ENCODE data around the gene TEAD3. TPM values are rescaled to one million over a fixed set of nuclear protein-coding genes. Genes with fewer than 3 reads are reported as not detected.

The TEAD3 gene
- polyA plus RNA-seq, 3 donors, result not detected

DNA sequence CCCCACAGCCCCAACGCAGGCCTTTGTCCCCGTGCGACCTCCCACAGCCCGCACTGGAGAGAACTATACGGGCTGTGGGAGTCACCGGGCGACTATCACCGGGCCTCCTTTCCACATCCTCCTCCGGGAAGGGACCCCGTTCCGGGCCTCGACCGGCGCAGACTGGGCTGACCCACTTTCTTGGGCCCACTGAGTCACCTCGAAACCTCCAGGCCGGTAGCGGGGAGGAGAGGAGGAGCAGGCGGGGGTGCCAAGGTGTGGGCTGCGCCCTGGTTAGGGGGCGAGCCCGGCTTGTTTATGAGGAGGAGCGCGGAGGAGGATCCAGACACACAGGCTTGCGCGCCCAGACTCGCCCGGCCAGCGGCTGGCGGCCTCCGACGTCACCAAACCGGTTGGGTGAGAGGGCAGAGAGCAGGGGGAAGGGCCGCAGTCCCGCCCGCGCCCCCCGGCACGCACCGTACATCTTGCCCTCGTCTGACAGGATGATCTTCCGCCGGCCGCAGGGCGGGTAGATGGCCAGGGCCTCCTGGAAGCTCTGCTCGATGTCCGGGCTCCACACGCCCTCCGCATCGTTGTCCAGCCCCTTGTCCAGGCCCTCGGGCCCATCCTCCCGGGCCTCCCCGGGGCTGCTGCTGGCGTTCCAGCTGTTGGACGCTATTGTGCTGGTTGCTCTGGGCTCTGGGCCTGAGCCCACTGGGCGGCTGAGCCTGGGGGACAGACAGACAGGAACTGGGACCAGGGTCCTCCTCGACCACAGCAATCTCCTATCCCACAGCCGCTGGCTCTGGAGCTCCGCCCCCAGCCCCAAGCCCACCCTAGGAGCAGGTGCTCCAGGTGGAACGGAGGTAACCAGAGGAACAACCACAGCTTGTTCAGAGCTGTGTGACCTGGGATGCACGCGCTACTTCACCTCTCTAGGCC lies 10.6 kb downstream of the TEAD3 start:
- Histone ChIP-seq H3K9me3 (replicated peaks in 1 of 2; ENCODE audit: control insufficient read depth in 1 of 2, insufficient read depth in 1 of 2, low read length in 2 of 2) (no peaks in the 10 kb centered on the region), H3K4me1 (ENCODE audit: control insufficient read depth in 1 of 2, insufficient read depth in 2 of 2, low read length in 2 of 2) (peaks cover 11 to 12% of the 10 kb centered on the region in 2 donors), H3K79me2 (ENCODE audit: insufficient read depth, low read length) (no peaks in the 10 kb centered on the region), H3K36me3 (replicated peaks in 1 of 2; ENCODE audit: control insufficient read depth in 1 of 2, insufficient read depth in 2 of 2, low read length in 2 of 2) (no peaks in the 10 kb centered on the region), H4K20me1 (ENCODE audit: insufficient read depth, low read length) (no peaks in the 10 kb centered on the region), H3K4me2 (replicated peaks; ENCODE audit: extremely low read depth, low read length, poor library complexity, severe bottlenecking) (no peak overlapping the region), H3K27ac (ENCODE audit: low read depth in 1 of 2, low read length in 2 of 2) (no peak overlapping the region), H3K27me3 (ENCODE audit: control insufficient read depth in 2 of 2, insufficient read depth in 2 of 2, low read length in 2 of 2) (peaks cover 0 to 17% of the 10 kb centered on the region in 2 donors), H3K4me3 (replicated peaks in 1 of 3; ENCODE audit: low read depth in 2 of 3, low read length in 3 of 3) (no peak overlapping the region), H2AFZ (ENCODE audit: insufficient read depth, low read depth, low read length, poor library complexity, severe bottlenecking) (no peak overlapping the region), H3K9ac (ENCODE audit: insufficient read depth, low read length, poor library complexity, severe bottlenecking) (no peak overlapping the region)
- Mint-ChIP-seq H3K4me3 (no peak overlapping the region), H3K4me1 (peaks cover 16% of the 10 kb centered on the region), H3K27me3 (ENCODE audit: low read depth in 3 of 3) (peaks cover 19 to 31% (median 21%) of the 10 kb centered on the region in 3 donors), H3K27ac (no peak overlapping the region), H3K9me3 (peaks cover 0 to 2% (median 0%) of the 10 kb centered on the region in 7 donors), H3K36me3 (no peaks in the 10 kb centered on the region)
- intact Hi-C loops (cut with micrococcal nuclease), result no loop called here
- TF ChIP-seq, protein P1, sequence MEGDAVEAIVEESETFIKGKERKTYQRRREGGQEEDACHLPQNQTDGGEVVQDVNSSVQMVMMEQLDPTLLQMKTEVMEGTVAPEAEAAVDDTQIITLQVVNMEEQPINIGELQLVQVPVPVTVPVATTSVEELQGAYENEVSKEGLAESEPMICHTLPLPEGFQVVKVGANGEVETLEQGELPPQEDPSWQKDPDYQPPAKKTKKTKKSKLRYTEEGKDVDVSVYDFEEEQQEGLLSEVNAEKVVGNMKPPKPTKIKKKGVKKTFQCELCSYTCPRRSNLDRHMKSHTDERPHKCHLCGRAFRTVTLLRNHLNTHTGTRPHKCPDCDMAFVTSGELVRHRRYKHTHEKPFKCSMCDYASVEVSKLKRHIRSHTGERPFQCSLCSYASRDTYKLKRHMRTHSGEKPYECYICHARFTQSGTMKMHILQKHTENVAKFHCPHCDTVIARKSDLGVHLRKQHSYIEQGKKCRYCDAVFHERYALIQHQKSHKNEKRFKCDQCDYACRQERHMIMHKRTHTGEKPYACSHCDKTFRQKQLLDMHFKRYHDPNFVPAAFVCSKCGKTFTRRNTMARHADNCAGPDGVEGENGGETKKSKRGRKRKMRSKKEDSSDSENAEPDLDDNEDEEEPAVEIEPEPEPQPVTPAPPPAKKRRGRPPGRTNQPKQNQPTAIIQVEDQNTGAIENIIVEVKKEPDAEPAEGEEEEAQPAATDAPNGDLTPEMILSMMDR (IDR thresholded peaks at IDR 0.05), result no peak
- 93% methylated on average over 54 of the region's 61 CpGs for WGBS (ENCODE audit: insufficient coverage)
- no peak for DNase-seq

GRCh38 chr6:35485402-35485877 lies 11.4 kb downstream of the TEAD3 start:
- no peak overlapping the region for H3K9ac ChIP-seq (ENCODE audit: insufficient read depth, low read length, poor library complexity, severe bottlenecking)
- no peak overlapping the region for H3K27ac ChIP-seq (ENCODE audit: low read depth in 1 of 2, low read length in 2 of 2)
- 93% methylated on average over 4 of the region's 11 CpGs for WGBS (ENCODE audit: insufficient coverage)
- TF ChIP-seq, protein P1 (IDR thresholded peaks at IDR 0.05), result no peak
- no peak overlapping the region for H2AFZ ChIP-seq (ENCODE audit: insufficient read depth, low read depth, low read length, poor library complexity, severe bottlenecking)
- H3K9me3 ChIP-seq (replicated peaks in 1 of 2; ENCODE audit: control insufficient read depth in 1 of 2, insufficient read depth in 1 of 2, low read length in 2 of 2), result no peaks in the 10 kb centered on the region
- peaks cover 11 to 25% (median 13%) of the 10 kb centered on the region in 3 donors for H3K27me3 Mint-ChIP-seq (ENCODE audit: low read depth in 3 of 3)
- H3K36me3 Mint-ChIP-seq, result no peaks in the 10 kb centered on the region
- no peak overlapping the region for H3K4me2 ChIP-seq (replicated peaks; ENCODE audit: extremely low read depth, low read length, poor library complexity, severe bottlenecking)
- no peak overlapping the region for H3K4me3 ChIP-seq (replicated peaks in 1 of 3; ENCODE audit: low read depth in 2 of 3, low read length in 3 of 3)
- peaks cover 11 to 12% of the 10 kb centered on the region in 2 donors for H3K4me1 ChIP-seq (ENCODE audit: control insufficient read depth in 1 of 2, insufficient read depth in 2 of 2, low read length in 2 of 2)
- no peaks in the 10 kb centered on the region for H4K20me1 ChIP-seq (ENCODE audit: insufficient read depth, low read length)
- no peaks in the 10 kb centered on the region for H3K9me3 Mint-ChIP-seq
- peaks cover 0 to 9% of the 10 kb centered on the region in 2 donors for H3K27me3 ChIP-seq (ENCODE audit: control insufficient read depth in 2 of 2, insufficient read depth in 2 of 2, low read length in 2 of 2)
- no peak overlapping the region for H3K4me3 Mint-ChIP-seq
- H3K4me1 Mint-ChIP-seq, result peaks cover 16% of the 10 kb centered on the region
- intact Hi-C loops (cut with micrococcal nuclease), result no loop called here
- H3K36me3 ChIP-seq (replicated peaks in 1 of 2; ENCODE audit: control insufficient read depth in 1 of 2, insufficient read depth in 2 of 2, low read length in 2 of 2), result no peaks in the 10 kb centered on the region
- H3K79me2 ChIP-seq (ENCODE audit: insufficient read depth, low read length), result no peaks in the 10 kb centered on the region
- no peak overlapping the region for H3K27ac Mint-ChIP-seq
- no peak for DNase-seq
